Liver (tissue), 9 donors: ENCODE data around the gene ACTL8. TPM values are rescaled to one million over a fixed set of nuclear protein-coding genes. Genes with fewer than 3 reads are reported as not detected.

Experiments used
- DNase-seq: peaks from one replicate; pipeline ENCODE4 v3.0.0-alpha.2; 2017; ENCODE audit warnings: low spot score
- H3K27ac ChIP-seq, 2 donors: one replicate each; pipeline ENCODE4 v1.7.0; 2013; ENCODE audit warnings: inconsistent platforms in 2 of 2, low read length in 2 of 2, control low read depth in 1 of 2, low read depth in 1 of 2, mild to moderate bottlenecking in 1 of 2
- H3K27me3 ChIP-seq, 4 donors: one replicate each; pipeline versions ENCODE4 v1.6.1 to v1.7.0; 2013; ENCODE audit warnings: low read length in 3 of 4, inconsistent platforms in 1 of 4, mild to moderate bottlenecking in 1 of 4, moderate library complexity in 1 of 4; ENCODE audit not compliant: control insufficient read depth in 4 of 4, insufficient read depth in 4 of 4
- H3K36me3 ChIP-seq, 4 donors: one replicate each; pipeline versions ENCODE4 v1.6.1 to v1.7.0; 2013; ENCODE audit warnings: low read length in 3 of 4, mild to moderate bottlenecking in 3 of 4, low read depth in 1 of 4, moderate library complexity in 1 of 4; ENCODE audit not compliant: control insufficient read depth in 4 of 4, insufficient read depth in 3 of 4
- H3K4me1 ChIP-seq, 4 donors: one replicate each; pipeline versions ENCODE4 v1.6.1 to v1.7.0; 2013; ENCODE audit warnings: low read length in 3 of 4, mild to moderate bottlenecking in 3 of 4, moderate library complexity in 1 of 4; ENCODE audit not compliant: control insufficient read depth in 4 of 4, insufficient read depth in 4 of 4
- H3K4me3 ChIP-seq, 3 donors: one replicate each; pipeline versions ENCODE4 v1.6.1 to v1.7.0; 2013; ENCODE audit warnings: low read length in 3 of 3, control low read depth in 1 of 3, low read depth in 1 of 3, mild to moderate bottlenecking in 1 of 3
- H3K9ac ChIP-seq, 2 donors: one replicate each; pipeline ENCODE4 v1.7.0; 2013; ENCODE audit warnings: low read length in 2 of 2, mild to moderate bottlenecking in 2 of 2, moderate library complexity in 2 of 2, control low read depth in 1 of 2, low read depth in 1 of 2
- H3K9me3 ChIP-seq, 4 donors: one replicate each; pipeline versions ENCODE4 v1.6.1 to v1.7.0; 2013; ENCODE audit warnings: low read length in 3 of 4; ENCODE audit not compliant: control insufficient read depth in 4 of 4
- CTCF ChIP-seq: fragments of 150-350 bp; IDR thresholded peaks from 2 replicates; pipeline ENCODE4 v1.5.1; 2017; ENCODE audit warnings: improper control_type of control experiment, low read depth, low read length; ENCODE audit not compliant: missing input control
- FOXA2 ChIP-seq: IDR thresholded peaks from 2 replicates; pipeline ENCODE4 v1.6.1; 2016; ENCODE audit warnings: antibody characterized with exemption
- GABPA ChIP-seq, 2 donors: IDR thresholded peaks in 1 of 2; conservative IDR thresholded peaks in 1 of 2; 2 replicates each; pipeline ENCODE4 v1.6.1; 2016; ENCODE audit warnings: antibody characterized with exemption in 2 of 2, mild to moderate bottlenecking in 1 of 2, moderate library complexity in 1 of 2
- HNF4A ChIP-seq, 2 donors: conservative IDR thresholded peaks; 2 replicates each; pipeline ENCODE4 v1.6.1; 2016; ENCODE audit warnings: antibody characterized with exemption in 2 of 2, mild to moderate bottlenecking in 2 of 2
- HNF4G ChIP-seq: IDR thresholded peaks from 2 replicates; pipeline ENCODE4 v1.6.1; 2016; ENCODE audit warnings: antibody characterized with exemption
- JUND ChIP-seq, 2 donors: IDR thresholded peaks; 2 replicates each; pipeline ENCODE4 v1.6.1; 2016; ENCODE audit warnings: antibody characterized with exemption in 2 of 2
- NR2F2 ChIP-seq: IDR thresholded peaks from 2 replicates; pipeline ENCODE4 v1.6.1; 2016; ENCODE audit warnings: antibody characterized with exemption
- RAD21 ChIP-seq, 2 donors: IDR thresholded peaks; 2 replicates each; pipeline ENCODE4 v1.6.1; 2016; ENCODE audit warnings: antibody characterized with exemption in 2 of 2, mild to moderate bottlenecking in 2 of 2
- RXRA ChIP-seq, 2 donors: IDR thresholded peaks; 2 replicates each; pipeline ENCODE4 v1.6.1; 2017 to 2018; ENCODE audit warnings: antibody characterized with exemption in 2 of 2, mild to moderate bottlenecking in 1 of 2
- SP1 ChIP-seq: IDR thresholded peaks from 2 replicates; pipeline ENCODE4 v1.6.1; 2018; ENCODE audit warnings: antibody characterized with exemption, mild to moderate bottlenecking
- TAF1 ChIP-seq: conservative IDR thresholded peaks from 2 replicates; pipeline ENCODE4 v1.6.1; 2016; ENCODE audit warnings: antibody characterized with exemption, mild to moderate bottlenecking
- YY1 ChIP-seq: IDR thresholded peaks from 2 replicates; pipeline ENCODE4 v1.6.1; 2016; ENCODE audit warnings: antibody characterized with exemption, mild to moderate bottlenecking
- ZBTB33 ChIP-seq: IDR thresholded peaks from 2 replicates; pipeline ENCODE4 v1.6.1; 2016; ENCODE audit warnings: antibody characterized with exemption
- WGBS: extraction: QIAGEN DNeasy Blood & Tissue Kit; methylation state at CpG from one replicate; pipeline ENCODE4 v1.1.7; 2013; 5-methylcytosine and 5-hydroxymethylcytosine counted together
- polyA plus RNA-seq, 2 donors: library from polyadenylated mRNA; stranded (reverse) in 1 of 2; unstranded in 1 of 2; fragments of 200-250 nt in 1 of 2; fragments of >200 nt in 1 of 2; fragmentation: Nextera tagmentation in 1 of 2; extraction: Ambion mirVana in 1 of 2; gene quantifications; one replicate each; pipeline versions ENCODE4 v1.2.1 to v1.2.3, GENCODE V29; 2013 to 2015
- total RNA-seq, 2 donors: library from RNA; depleted of rRNA; stranded (reverse); fragments of >200 nt; gene quantifications; one replicate each; pipeline ENCODE4 v1.2.3, GENCODE V29; 2014
- TF ChIP-seq, protein P1 (sequence below): IDR thresholded peaks from 2 replicates; pipeline ENCODE4 v1.6.1; 2016; ENCODE audit warnings: antibody characterized with exemption
- TF ChIP-seq, protein P2 (sequence below): IDR thresholded peaks from 2 replicates; pipeline ENCODE4 v1.6.1; 2016; ENCODE audit warnings: antibody characterized with exemption, mild to moderate bottlenecking
- donor health status: healthy.
- donor health status: healthy.
- donor health status: healthy.
- donor health status: healthy.
- donor health status: healthy.

Gene ACTL8
- total and polyA plus RNA-seq, 4 donors = not detected

DNA sequence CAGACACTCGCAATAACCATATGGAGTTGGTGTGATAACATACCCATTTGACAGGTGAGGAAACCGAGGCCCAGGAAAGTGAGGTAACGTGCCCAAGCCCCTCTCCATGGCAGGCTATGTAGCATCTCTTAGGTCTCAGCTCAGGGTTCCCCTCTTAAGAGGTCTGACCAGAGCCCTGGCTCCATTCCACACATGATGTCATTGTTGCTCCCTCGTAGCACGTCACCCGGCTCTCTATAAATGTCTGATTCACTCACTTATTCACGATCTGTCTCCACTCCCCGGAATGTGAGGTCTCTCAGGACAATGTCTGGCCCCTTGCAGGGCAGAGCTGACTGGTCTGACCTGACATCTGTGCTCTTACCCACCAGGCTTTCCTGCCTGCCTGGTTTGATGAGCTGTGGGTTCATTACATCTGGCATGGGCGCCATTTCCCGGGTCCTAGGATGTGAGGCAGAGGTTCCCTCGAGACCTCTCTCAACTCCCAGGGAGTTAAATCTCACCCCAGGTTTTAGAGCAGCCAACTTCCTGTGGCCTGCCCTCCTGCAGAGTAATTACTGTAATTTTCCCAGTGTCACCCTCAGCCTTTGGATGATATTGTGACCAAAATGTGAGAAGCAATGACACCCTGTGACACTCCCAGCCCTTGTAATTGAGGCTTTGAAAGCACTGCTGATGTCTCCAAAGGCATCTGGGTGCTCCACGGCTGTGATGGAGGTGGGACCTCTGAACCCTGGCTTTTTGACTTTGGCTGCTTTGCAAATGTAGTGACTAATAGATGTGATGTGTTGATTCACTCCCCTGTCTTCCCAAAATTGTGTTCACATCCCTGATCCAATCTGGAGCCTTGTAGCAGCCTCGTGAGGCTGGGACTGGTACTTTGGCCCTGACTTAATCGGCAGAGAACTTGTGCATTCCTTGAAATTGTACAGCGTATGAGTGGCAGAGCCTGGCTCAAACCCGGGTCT, 10.6 kb downstream of the ACTL8 start:
- Histone ChIP-seq H3K9me3 (no peaks in the 10 kb centered on the region), H3K4me3 (no peak overlapping the region), H3K27ac (no peak overlapping the region), H3K4me1 (no peaks in the 10 kb centered on the region), H3K27me3 (peaks cover 0 to 2% (median 0%) of the 10 kb centered on the region in 4 donors), H3K36me3 (no peaks in the 10 kb centered on the region), H3K9ac (no peak overlapping the region)
- WGBS = 71% methylated on average over 16 of the region's 16 CpGs
- TF ChIP-seq ZBTB33 = no peak
- no peak for TF ChIP-seq CTCF
- TF ChIP-seq, protein P1, sequence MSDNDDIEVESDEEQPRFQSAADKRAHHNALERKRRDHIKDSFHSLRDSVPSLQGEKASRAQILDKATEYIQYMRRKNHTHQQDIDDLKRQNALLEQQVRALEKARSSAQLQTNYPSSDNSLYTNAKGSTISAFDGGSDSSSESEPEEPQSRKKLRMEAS = no peak
- TF ChIP-seq HNF4G = no peak
- no peak for TF ChIP-seq NR2F2
- TF ChIP-seq, protein P2, sequence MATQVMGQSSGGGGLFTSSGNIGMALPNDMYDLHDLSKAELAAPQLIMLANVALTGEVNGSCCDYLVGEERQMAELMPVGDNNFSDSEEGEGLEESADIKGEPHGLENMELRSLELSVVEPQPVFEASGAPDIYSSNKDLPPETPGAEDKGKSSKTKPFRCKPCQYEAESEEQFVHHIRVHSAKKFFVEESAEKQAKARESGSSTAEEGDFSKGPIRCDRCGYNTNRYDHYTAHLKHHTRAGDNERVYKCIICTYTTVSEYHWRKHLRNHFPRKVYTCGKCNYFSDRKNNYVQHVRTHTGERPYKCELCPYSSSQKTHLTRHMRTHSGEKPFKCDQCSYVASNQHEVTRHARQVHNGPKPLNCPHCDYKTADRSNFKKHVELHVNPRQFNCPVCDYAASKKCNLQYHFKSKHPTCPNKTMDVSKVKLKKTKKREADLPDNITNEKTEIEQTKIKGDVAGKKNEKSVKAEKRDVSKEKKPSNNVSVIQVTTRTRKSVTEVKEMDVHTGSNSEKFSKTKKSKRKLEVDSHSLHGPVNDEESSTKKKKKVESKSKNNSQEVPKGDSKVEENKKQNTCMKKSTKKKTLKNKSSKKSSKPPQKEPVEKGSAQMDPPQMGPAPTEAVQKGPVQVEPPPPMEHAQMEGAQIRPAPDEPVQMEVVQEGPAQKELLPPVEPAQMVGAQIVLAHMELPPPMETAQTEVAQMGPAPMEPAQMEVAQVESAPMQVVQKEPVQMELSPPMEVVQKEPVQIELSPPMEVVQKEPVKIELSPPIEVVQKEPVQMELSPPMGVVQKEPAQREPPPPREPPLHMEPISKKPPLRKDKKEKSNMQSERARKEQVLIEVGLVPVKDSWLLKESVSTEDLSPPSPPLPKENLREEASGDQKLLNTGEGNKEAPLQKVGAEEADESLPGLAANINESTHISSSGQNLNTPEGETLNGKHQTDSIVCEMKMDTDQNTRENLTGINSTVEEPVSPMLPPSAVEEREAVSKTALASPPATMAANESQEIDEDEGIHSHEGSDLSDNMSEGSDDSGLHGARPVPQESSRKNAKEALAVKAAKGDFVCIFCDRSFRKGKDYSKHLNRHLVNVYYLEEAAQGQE = no peak
- no peak for TF ChIP-seq TAF1
- TF ChIP-seq HNF4A (conservative IDR thresholded peaks at IDR 0.05) = no peak
- no peak for TF ChIP-seq RXRA (IDR thresholded peaks at IDR 0.05)
- TF ChIP-seq YY1 = no peak
- TF ChIP-seq GABPA (IDR thresholded peaks at IDR 0.05 in 1 of 2, conservative IDR thresholded peaks at IDR 0.05 in 1 of 2) = no peak
- no peak for TF ChIP-seq FOXA2
- no peak for TF ChIP-seq JUND (IDR thresholded peaks at IDR 0.05)
- TF ChIP-seq SP1 = no peak
- no peak for TF ChIP-seq RAD21 (IDR thresholded peaks at IDR 0.05)
- no peak for DNase-seq
